Neural cell (in vitro differentiated cells): ENCODE data around the gene ABCA4. TPM values are rescaled to one million over a fixed set of nuclear protein-coding genes. Genes with fewer than 3 reads are reported as not detected.

Experiments used
- H2AFZ ChIP-seq: fragments of 200-600, 300-800 bp; sonication (generic), shearing (Covaris generic); 2 replicates; pipeline ENCODE4 v1.6.0; 2014; ENCODE audit warnings: low read depth, mild to moderate bottlenecking, antibody characterized with exemption, low read length, moderate library complexity
- H3F3A ChIP-seq: fragments of 200-600 bp; shearing (Covaris generic); 2 replicates; pipeline ENCODE4 v1.6.1; 2016; ENCODE audit warnings: mild to moderate bottlenecking, moderate library complexity, mixed read lengths, antibody characterized with exemption, low read length; ENCODE audit not compliant: insufficient read depth, poor library complexity, severe bottlenecking
- H3K27ac ChIP-seq: fragments of 200-600, 300-800 bp; sonication (generic), shearing (Covaris generic); 2 replicates; pipeline ENCODE4 v1.5.1; 2014; ENCODE audit warnings: mild to moderate bottlenecking, low read length, moderate library complexity
- H3K27me3 ChIP-seq: fragments of 300-800, 200-600 bp; sonication (generic), shearing (Covaris generic); 2 replicates; pipeline ENCODE4 v1.6.0; 2014; ENCODE audit warnings: mild to moderate bottlenecking, low read depth, low read length, moderate library complexity; ENCODE audit not compliant: insufficient read depth
- H3K36me3 ChIP-seq: fragments of 300-800, 200-600 bp; sonication (generic), shearing (Covaris generic); 2 replicates; pipeline ENCODE4 v1.5.1; 2014; ENCODE audit warnings: mild to moderate bottlenecking, antibody characterized with exemption, low read length, moderate library complexity; ENCODE audit not compliant: insufficient read depth
- H3K4me2 ChIP-seq: fragments of 300-800, 200-600 bp; sonication (generic), shearing (Covaris generic); 2 replicates; pipeline ENCODE4 v1.6.0; 2014; ENCODE audit warnings: mild to moderate bottlenecking, low read length
- H3K4me3 ChIP-seq: fragments of 300-800, 200-600 bp; sonication (generic), shearing (Covaris generic); 2 replicates; pipeline ENCODE4 v1.5.1; 2014; ENCODE audit warnings: mild to moderate bottlenecking, low read length, moderate library complexity
- H3K79me2 ChIP-seq: fragments of 200-600 bp; shearing (Covaris generic); replicated peaks from 2 replicates; pipeline ENCODE4 v1.6.0; 2014; ENCODE audit warnings: mild to moderate bottlenecking, low read length, moderate library complexity; ENCODE audit not compliant: insufficient read depth
- H3K9ac ChIP-seq: fragments of 300-800, 200-600 bp; sonication (generic), shearing (Covaris generic); 2 replicates; pipeline ENCODE4 v1.6.1; 2016; ENCODE audit warnings: mild to moderate bottlenecking, low read length, mixed read lengths
- H3K9me2 ChIP-seq: fragments of 200-600 bp; shearing (Covaris generic); 2 replicates; pipeline ENCODE4 v1.6.1; 2016; ENCODE audit warnings: mild to moderate bottlenecking, low read length, mixed read lengths; ENCODE audit not compliant: insufficient read depth
- H3K9me3 ChIP-seq: fragments of 200-600, 300-800 bp; sonication (generic), shearing (Covaris generic); 2 replicates; pipeline ENCODE4 v1.6.1; 2016; ENCODE audit warnings: mild to moderate bottlenecking, mixed run types, low read length, moderate library complexity, mixed read lengths
- H4K20me1 ChIP-seq: fragments of 200-600 bp; shearing (Covaris generic); 2 replicates; pipeline ENCODE4 v1.6.1; 2016; ENCODE audit warnings: mild to moderate bottlenecking, mixed run types; ENCODE audit not compliant: insufficient read depth
- EP300 ChIP-seq: fragments of 450-650 bp; conservative IDR thresholded peaks from 2 replicates; pipeline ENCODE4 v1.6.1; 2014; ENCODE audit warnings: antibody characterized with exemption, mild to moderate bottlenecking, moderate library complexity; ENCODE audit not compliant: poor library complexity, severe bottlenecking
- EZH2 ChIP-seq: fragments of 200-600, 300-800 bp; shearing (Covaris generic), sonication (generic); IDR thresholded peaks from 2 replicates; pipeline ENCODE4 v1.6.1; 2014; ENCODE audit warnings: antibody characterized with exemption, low read length, borderline replicate concordance, mild to moderate bottlenecking; ENCODE audit not compliant: insufficient read depth, poor library complexity, severe bottlenecking
- POLR2AphosphoS5 ChIP-seq: IDR thresholded peaks from 2 replicates; pipeline ENCODE4 v1.6.1; 2012
- RAD21 ChIP-seq: fragments of 450-650 bp; conservative IDR thresholded peaks from 2 replicates; pipeline ENCODE4 v1.6.1; 2014; ENCODE audit warnings: antibody characterized with exemption, mild to moderate bottlenecking, moderate library complexity
- SMC3 ChIP-seq: fragments of 450-650 bp; conservative IDR thresholded peaks from 2 replicates; pipeline ENCODE4 v1.6.1; 2014; ENCODE audit warnings: antibody characterized with exemption, mild to moderate bottlenecking, moderate library complexity; ENCODE audit not compliant: poor library complexity
- TAF1 ChIP-seq: IDR thresholded peaks from 2 replicates; pipeline ENCODE4 v1.6.1; 2012; ENCODE audit warnings: low read depth
- polyA plus RNA-seq: library from polyadenylated mRNA; depleted of rRNA; stranded (reverse); fragments of >200 nt; gene quantifications from 2 replicates; pipeline ENCODE4 v1.2.3, GENCODE V29; 2014
- TF ChIP-seq, protein P1 (sequence below): fragments of 450-650 bp; IDR thresholded peaks from 2 replicates; pipeline ENCODE4 v1.5.1; 2014; ENCODE audit warnings: antibody characterized with exemption, mild to moderate bottlenecking, moderate library complexity; ENCODE audit not compliant: poor library complexity, severe bottlenecking
- TF ChIP-seq, protein P2 (sequence below): IDR thresholded peaks from 2 replicates; pipeline ENCODE4 v1.6.1; 2012; ENCODE audit warnings: borderline replicate concordance

The ABCA4 gene
- polyA plus RNA-seq, 1 donor from 2014 or later: not detected

DNA sequence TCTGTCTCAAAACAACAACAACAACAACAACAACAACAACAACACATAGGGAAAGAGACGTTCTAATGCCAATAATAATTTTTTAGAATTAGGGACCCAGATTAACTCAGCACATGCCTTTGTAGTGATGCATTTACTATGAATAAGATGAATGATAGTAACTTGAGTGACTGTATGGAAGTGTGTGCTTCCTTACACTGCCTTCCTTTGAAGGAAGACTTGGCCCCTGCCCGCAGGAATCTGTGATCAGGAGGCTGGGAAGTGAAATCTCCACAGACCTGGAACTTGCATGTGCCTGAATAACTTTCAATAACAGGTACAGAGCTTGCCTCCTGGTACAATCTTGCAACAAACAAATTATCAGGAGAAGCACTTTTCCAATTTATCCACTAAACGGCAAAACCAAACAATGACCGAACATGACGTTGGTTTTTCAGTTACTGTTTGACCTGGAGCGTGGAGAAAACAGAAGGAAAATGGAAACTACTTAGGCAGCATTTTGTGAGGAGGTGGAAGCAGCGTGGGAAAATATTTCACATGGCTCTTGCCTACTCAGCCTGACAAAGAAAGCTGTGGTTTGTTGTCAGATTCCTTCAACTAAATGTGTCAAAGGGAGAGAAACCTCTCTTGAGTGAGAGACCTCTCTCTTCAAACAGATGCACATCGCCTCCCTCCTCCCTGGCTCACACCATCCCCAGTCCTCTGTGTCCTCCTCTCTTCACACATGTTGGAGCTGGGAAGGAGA, 10.1 kb upstream of the ABCA4 start:
- Histone ChIP-seq H3K9me2 (no peaks in the 10 kb centered on the region), H3K4me2 (no peak overlapping the region), H4K20me1 (no peaks in the 10 kb centered on the region), H3K27me3 (no peaks in the 10 kb centered on the region), H3F3A (no peaks in the 10 kb centered on the region), H3K79me2 (no peaks in the 10 kb centered on the region), H3K9me3 (no peaks in the 10 kb centered on the region), H3K9ac (no peak overlapping the region), H3K27ac (no peak overlapping the region), H3K4me3 (no peak overlapping the region), H3K36me3 (no peaks in the 10 kb centered on the region), H2AFZ (no peak overlapping the region)
- TF ChIP-seq EP300 (no peak), SMC3 (no peak), RAD21 (no peak), POLR2AphosphoS5 (no peak), TAF1 (no peak), EZH2 (no peak)
- TF ChIP-seq, protein P1, sequence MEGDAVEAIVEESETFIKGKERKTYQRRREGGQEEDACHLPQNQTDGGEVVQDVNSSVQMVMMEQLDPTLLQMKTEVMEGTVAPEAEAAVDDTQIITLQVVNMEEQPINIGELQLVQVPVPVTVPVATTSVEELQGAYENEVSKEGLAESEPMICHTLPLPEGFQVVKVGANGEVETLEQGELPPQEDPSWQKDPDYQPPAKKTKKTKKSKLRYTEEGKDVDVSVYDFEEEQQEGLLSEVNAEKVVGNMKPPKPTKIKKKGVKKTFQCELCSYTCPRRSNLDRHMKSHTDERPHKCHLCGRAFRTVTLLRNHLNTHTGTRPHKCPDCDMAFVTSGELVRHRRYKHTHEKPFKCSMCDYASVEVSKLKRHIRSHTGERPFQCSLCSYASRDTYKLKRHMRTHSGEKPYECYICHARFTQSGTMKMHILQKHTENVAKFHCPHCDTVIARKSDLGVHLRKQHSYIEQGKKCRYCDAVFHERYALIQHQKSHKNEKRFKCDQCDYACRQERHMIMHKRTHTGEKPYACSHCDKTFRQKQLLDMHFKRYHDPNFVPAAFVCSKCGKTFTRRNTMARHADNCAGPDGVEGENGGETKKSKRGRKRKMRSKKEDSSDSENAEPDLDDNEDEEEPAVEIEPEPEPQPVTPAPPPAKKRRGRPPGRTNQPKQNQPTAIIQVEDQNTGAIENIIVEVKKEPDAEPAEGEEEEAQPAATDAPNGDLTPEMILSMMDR: no peak
- TF ChIP-seq, protein P2, sequence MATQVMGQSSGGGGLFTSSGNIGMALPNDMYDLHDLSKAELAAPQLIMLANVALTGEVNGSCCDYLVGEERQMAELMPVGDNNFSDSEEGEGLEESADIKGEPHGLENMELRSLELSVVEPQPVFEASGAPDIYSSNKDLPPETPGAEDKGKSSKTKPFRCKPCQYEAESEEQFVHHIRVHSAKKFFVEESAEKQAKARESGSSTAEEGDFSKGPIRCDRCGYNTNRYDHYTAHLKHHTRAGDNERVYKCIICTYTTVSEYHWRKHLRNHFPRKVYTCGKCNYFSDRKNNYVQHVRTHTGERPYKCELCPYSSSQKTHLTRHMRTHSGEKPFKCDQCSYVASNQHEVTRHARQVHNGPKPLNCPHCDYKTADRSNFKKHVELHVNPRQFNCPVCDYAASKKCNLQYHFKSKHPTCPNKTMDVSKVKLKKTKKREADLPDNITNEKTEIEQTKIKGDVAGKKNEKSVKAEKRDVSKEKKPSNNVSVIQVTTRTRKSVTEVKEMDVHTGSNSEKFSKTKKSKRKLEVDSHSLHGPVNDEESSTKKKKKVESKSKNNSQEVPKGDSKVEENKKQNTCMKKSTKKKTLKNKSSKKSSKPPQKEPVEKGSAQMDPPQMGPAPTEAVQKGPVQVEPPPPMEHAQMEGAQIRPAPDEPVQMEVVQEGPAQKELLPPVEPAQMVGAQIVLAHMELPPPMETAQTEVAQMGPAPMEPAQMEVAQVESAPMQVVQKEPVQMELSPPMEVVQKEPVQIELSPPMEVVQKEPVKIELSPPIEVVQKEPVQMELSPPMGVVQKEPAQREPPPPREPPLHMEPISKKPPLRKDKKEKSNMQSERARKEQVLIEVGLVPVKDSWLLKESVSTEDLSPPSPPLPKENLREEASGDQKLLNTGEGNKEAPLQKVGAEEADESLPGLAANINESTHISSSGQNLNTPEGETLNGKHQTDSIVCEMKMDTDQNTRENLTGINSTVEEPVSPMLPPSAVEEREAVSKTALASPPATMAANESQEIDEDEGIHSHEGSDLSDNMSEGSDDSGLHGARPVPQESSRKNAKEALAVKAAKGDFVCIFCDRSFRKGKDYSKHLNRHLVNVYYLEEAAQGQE: no peak

- H3K36me3 ChIP-seq: no peaks in the 10 kb centered on the region
- no peak overlapping the region for H3K4me3 ChIP-seq
- H3K9ac ChIP-seq: no peak overlapping the region
- no peaks in the 10 kb centered on the region for H3F3A ChIP-seq
- no peak for TF ChIP-seq POLR2AphosphoS5
- TF ChIP-seq TAF1: no peak
- TF ChIP-seq, protein P2: no peak
- TF ChIP-seq, protein P1: no peak
- no peak for TF ChIP-seq EP300
- H4K20me1 ChIP-seq: no peaks in the 10 kb centered on the region
- H3K9me3 ChIP-seq: no peaks in the 10 kb centered on the region
- no peaks in the 10 kb centered on the region for H3K79me2 ChIP-seq
- H3K9me2 ChIP-seq: no peaks in the 10 kb centered on the region
- no peak overlapping the region for H2AFZ ChIP-seq
- no peak overlapping the region for H3K27ac ChIP-seq
- H3K4me2 ChIP-seq: no peak overlapping the region
- H3K27me3 ChIP-seq: no peaks in the 10 kb centered on the region
Observed at GRCh38 chr1:94126651-94127050, 5.7 kb upstream of the ABCA4 start.
